Limb (tissue), 2 donors: ENCODE results near the gene SIGLEC10.
A peak's percentile ranks its signal among the peaks of the same experiment; 100 is the strongest.

ENCODE experiments used
- DNase-seq, 2 donors: peaks; one replicate each; pipeline ENCODE4 v3.0.0-alpha.2; 2016; ENCODE audit errors: extremely low spot score in 2 of 2

Gene SIGLEC10

DNA sequence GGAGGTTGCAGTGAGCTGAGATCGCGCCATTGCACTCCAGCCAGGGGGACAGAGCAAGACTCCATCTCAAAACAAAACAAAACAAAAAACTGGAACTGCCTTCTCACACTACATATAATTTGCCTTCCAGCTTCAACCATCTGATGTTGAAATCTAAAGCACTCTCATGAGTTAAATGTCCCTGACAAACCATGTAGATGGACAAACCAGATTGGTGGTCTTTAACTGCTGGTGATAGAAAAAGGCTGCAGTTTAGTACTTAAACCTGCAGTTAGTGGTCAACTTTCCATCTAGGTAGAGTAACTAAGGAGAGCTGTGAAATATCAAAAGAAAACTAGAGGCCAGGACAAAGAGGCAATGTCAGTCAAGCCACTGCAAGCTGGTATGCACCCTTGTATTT lies 21.3 kb downstream of the SIGLEC10 start:
- no peak for DNase-seq

DNA sequence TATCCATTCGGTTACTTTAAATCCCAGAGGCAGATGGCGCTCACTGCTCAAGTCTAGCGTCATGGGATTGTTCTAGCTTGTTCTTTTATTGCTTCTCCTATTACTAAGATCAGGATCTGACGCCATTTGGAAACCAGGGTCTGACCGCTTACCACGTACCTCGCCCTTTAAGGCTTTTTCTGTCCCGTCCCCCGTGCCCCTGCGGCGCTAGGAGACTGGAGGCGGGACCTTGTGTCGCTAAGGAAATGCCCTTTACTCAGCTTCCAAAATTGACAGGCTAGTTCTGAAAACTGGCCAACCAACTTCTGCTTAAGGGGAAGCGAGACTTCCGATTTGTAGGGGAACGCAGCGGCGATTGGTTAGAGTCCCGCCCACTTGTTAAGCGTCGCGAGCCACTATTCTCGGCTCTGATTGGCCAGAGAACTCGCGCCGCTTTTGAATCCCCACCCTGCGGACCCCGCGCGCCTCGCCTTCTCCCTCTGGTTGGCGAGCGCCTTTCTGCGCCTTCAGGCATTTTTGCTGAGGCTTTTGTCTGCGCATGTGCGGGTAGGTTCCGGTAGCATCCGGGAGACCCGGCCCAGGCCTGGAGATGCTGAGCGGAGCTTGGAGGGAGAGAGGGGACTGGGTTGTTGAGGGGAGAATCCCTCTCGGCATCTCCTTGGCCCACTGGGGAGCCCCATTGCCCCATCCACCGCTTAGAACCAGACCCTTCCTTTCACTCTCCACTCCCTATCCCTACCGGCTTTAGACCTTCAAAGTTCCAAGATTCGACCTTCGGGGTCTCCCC lies 23.2 kb downstream of the SIGLEC10 start:
- DNase-seq, result peak; percentile 93 to 99

DNA sequence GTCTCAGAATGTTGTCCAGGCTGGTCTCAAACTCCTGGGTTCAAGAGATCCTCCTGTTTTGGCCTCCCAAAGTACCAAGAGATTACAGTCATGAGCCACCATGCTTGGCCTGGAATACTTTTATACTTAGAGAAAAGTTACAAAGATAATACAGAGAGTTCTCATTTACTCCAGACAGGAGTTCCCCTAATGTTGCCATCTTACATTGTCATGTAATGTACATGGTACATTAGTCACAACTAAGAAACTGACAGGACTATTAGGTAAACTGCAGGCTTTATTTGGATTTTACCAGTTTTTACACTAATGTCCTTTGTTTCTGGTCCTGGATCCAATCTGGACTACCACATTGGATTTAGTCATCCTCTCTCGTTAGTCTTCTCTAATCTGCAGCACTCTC lies 24.7 kb downstream of the SIGLEC10 start:
- DNase-seq, result no peak

DNA sequence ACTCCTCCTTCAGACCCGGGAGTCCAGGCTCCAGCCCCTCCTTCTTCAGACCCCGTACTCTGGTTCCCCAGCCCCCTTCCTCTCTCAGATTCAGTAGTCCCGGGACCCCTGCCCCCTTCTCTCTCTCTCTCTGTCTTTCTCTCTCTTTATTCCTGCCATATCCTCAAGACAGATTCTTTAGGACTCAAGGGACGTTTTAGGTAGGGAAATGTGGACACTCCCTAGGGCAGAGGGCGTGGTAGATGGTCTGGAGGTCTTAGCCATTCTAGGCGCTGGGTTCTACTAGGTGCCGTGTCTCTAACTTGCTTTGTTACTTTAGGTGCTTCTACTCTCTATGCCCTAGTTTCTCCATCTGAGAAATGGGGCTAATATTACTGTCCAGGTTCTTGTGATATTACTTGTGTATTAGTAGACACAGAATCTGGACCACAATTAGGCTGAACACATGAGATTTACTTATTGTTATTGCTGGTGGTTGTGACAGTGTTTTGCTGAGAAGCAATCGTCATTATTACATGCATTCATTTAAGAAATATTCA lies 26.3 kb downstream of the SIGLEC10 start:
- no peak for DNase-seq

DNA sequence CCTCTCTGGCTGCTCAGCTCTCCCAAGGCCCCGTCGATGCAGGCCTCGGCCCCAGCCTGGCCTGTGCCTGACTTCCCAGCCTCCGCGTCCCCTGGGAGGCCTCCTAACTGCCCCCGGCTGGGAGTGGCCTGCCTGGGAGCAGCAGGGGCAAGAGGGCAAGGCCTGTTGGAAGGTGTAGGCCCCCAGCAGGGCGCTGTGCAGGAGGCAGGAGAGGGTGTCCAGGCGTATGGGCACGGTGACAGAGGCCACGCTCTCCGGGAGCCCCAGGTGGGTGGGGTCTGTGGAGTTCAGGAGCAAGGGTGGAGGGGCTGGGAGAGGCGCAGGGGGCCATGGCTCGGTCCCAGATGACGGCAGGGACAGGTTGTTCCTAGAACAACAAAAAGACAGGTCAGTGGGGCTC lies 28.3 kb downstream of the SIGLEC10 start:
- DNase-seq, result no peak

DNA sequence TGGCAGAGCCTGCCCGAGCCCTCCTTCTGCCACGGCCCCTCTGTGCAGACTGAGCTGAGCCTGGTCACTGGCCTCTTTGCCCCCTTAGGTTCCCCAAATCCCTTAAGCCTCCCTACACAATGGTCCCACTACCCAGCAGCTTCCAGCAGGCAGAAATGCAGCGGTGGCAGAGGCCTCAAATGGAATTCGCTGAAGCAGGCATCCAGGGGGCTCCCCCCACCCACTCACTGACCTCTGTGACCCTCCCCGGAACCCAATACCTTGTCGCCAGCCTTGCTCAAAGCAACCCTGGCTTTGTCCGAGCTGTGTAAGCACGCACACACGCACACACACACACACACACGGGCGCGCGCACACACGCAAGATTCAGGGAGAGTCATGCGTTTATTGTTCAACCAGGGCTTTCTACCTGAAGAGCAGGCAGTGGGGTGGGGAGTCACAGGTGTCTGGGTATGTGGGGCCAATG lies 29.5 kb downstream of the SIGLEC10 start, which contains the start of gene LIM2:
Gene LIM2, minus strand, starts transcription at position 51 of the 466 bp plus-strand sequence. CDS start 531 bp downstream, outside the sequence.
- no peak for DNase-seq

DNA sequence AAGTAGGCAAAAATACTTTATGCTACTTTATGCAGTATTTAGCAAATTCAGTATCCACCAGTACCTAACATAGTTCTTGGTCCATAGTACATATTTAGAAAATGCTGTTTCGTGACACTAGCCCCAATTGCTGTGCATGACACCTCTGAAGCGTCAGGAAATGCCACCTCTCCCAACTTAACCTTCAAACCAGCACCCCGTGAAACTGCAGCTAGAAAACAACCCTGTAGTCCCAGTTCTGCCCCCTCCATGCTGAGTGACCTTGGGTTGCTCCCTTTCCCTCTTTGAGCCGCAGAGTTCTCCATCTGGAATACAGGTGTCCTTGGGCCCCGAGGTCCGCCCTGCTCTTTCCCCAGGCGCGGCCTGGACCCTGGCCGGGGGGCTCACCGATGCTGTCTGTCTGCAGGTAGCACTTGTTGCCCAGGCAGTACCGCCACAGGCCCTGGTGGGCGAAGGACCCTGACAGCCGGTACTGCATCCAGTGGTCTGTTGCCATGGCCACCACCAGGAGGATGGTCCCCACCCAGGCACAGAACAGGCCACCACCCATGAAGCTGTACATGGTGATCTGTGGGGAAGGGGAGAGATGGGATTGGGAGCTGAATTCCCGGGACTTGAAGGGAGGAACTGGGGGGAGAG lies 30.4 kb downstream of the SIGLEC10 start:
- DNase-seq, result no peak

DNA sequence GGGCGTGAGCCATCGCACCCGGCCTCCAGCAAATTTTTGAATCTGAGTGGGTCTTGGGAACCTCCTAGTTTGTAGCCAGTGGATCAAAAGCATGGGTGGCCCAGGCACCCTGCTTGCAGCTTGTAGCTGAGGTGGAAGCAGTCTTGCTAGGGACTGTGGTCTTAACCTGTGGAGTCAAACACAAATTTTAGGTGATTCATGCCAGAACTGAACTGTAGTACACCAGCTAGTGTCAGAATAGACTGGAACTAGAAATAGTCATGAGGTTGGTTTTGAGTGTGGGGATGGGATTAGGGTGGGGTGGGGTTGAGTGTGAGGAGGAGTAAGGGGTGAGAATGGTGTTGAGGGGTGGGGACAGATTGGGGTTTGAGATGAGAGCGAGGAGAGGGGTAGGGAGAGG lies 35.4 kb downstream of the SIGLEC10 start:
- no peak for DNase-seq

DNA sequence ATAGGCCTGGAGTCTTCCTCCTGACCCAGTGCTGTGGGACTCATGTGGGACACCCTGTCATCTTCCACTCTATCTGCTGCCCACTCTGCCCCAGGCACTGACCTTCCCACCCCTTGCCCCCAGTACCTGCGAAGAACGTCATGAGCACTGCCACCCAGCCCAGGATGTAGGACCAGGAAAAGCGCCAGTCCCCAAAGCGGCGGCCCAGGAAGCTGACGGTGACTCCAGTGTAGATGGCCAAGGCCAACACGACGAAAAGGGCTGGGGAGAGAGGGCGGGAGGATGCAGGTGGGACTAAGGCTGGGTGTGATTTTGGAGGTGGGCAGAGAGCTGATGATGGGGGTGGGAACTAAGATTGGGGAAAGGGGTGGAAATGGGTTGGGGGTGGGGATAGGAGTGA lies 37.1 kb downstream of the SIGLEC10 start:
- DNase-seq, result no peak

DNA sequence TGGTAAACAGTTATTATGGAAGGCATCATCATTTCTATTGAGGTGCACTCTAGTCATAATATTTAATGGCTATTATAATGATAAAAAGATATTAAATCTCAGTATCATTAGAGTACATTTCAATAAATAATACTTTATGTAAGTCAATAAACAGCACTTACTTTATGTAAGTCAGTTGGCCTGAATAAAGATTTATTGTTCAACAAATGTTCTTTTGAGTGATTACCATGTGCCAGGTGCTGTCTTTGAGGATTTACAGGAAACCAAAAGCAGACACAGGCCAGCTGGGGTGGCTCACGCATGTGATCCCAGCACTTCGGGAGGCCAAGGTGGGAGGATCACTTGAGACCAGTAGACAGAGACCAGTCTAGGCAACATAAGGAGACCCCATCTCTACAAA lies 40.0 kb downstream of the SIGLEC10 start:
- no peak for DNase-seq

DNA sequence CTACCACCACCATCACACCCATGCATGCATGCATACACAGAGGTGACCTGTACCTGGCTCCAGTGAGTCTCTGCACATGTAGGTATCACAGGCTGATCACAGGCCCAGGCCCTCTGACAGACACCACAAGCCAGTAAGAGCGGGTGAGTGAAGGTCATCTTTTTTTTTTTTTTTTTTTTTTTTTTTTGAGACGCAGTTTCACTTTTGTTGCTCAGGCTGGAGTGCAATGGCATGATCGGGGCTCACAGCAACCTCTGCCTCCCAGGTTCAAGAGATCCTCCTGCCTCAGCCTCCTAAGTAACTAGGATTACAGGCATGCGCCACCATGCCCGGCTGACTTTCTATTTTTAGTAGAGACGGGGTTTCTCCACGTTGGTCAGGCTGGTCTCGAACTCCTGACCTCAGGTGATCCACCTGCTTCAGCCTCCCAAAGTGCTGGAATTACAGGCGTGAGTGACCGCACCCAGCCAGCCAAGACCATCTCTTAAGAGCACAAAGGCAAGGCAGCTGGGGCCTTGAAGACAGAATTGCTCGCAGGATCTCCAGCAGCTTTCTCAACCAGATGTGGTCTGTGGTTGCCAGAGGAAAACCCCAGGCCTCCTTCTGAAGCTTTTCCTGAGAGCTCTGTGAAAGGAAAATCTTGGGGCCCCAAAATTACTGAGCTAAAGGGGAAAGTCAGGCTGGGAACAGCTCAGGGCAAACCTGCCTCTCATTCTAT lies 41.8 kb downstream of the SIGLEC10 start:
- DNase-seq, result no peak

DNA sequence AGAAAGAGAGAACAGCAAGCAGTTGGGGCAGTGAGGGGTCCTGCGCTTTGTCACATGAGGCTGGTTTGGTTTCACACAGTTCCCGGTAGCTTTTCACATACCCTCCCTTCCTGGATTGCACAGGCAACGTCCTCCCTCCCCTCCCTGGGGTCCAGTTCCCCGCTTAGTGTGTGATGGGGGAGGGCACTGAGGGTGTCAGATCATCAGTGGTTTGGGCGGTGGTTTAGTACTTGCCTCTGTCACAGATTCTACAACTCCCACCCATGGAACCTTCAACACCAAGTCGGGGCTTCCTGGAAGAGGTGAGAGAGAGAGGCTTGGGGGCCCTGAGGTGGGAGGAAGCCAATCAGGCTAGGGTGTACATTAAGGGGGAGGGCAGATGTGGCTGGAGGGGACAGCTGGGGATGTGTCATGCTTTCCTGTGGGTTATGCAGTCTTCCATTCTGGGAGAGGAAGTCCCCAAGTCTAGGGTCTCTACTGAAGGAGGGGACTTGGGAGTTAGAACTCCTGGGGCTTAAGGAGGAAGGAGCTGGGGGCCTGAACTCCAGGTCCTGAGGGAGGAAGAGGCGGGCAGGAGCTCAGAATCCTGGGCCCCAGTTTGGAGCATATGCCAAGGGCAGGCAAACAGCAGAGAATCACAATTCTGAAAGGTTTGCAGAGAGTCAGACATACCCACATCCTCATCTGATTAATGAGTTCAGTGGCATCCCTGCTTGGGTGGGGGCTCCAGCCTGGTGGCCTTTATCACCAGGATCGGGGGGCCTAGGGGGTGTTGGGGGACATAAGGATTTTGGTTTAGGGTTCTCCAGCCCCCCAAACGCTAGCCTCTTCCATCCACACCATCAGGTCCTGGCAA lies 44.6 kb downstream of the SIGLEC10 start, which contains the start of gene NKG7:
Gene NKG7, minus strand, starts transcription at position 6 of the 856 bp plus-strand sequence. CDS start 119 bp downstream, outside the sequence.
- no peak for DNase-seq

DNA sequence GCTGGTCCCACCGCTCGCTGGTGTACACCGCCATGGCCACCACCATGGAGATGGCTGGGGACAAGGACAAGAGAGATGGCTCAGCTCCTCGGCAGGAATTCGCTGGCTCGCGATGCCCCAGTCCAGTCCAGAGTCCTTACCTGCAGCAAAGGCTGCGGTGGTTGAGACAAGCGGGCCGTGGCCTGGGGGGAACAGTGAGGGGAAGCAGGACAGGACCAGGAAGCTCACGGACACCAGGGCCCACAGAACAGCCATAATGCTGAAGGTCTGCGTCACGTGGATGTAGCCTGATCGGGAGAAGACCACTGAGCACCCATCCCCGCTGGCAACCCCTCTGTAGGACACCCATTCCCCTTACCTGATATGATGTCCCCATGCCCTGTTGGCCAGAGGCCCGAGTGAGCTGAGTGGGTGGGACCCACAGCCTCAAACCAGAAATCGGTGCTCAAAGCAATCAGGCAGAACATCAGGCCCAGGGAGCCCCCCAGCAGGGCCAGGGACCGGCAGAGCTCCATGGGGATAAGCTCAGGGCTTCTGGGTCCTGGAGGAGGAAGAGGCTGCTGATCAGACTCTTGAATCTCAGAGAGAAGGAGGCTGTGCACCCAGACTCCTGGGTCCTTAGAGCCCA lies 45.3 kb downstream of the SIGLEC10 start:
- DNase-seq, result no peak

DNA sequence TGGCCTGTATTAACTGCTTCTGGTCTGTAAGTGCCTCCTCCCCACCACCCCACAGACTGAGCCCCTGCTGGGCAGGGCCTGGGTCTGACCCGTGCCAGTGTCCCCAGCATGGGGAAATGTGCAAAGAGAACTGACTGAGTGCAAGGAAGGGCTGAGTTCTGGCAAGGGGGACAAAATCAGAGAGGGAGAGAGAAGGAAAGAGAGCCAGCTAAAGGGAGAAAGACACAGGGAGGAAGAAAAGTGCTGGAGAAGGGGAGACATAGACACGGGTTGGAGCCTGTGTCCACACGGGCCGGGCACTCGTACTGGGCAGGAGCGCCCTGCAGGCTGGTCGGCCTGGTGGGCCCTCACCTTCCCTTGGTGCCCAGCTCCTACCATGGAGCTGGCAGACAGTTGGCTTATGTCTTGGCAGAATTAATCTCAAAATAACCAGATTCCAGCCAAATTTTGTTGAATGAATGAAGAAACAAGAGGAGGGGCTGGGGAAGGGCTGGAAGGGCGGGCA lies 46.2 kb downstream of the SIGLEC10 start:
- DNase-seq, result no peak

DNA sequence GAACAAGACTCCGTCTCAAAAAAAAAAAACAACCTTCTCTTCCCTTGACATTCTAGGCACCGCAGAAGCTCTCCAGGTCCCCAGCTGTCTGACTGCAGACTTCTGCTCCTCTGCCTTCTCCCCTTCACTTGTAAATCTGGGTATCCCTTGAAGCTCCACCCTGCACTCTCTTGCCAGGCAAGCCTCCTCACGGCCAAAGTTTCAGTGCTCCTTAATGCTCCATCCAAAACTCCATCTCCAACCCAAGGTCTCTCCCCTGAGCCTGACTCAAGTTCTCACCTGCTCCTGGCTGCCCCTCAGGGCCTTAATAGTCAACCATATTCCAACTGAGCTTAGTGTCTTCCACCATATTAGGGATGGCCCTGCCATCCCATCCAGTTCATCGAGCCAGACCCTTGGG lies 47.2 kb downstream of the SIGLEC10 start:
- DNase-seq, result no peak

DNA sequence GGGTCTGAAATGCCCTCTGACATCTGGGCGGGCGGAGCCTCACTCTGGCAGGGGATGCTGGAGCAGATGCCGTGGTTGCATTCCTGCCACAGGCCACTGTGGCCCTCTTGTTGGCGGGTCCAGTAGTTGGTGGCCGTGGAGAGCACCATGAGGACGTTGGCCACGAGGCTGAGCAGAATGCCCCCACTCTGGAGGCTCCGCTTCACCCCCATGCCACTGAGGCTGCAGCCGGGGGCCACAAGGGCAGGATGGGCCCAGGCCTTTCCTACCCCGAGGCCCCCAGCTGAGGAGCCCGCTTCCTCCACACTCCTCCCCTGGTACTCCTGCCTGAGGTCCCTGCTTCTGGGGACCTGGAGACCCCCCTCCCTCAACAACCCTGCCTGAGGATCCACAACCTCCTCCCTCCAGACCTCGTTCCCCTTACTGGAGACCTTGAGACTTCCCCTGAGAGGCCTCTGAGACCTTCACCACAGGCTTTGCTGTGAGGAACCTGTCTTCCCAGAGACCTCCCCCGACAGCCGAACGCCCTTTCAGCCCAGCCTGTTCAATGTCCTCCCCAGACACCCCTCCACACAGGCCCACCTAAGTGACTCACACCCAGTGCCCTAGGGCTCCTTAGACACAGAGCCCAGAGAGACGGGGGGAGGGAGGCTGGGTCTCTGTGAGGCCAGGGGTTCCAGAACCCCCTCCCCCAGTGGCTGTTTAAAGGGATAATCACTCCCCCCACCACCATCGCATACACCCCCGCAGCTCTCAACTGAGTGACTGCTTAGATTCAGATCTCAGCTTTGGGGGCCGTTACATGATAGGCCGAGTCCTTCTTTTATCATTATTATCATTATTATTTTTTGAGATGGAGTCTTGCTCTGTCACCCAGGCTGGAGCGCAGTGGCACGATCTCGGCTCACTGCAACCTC lies 48.8 kb downstream of the SIGLEC10 start, which contains the start of gene CLDND2:
Gene CLDND2, minus strand, starts transcription at position 638 of the 917 bp plus-strand sequence. Its CDS starts 426 bp downstream, at position 212.
- DNase-seq, result no peak

DNA sequence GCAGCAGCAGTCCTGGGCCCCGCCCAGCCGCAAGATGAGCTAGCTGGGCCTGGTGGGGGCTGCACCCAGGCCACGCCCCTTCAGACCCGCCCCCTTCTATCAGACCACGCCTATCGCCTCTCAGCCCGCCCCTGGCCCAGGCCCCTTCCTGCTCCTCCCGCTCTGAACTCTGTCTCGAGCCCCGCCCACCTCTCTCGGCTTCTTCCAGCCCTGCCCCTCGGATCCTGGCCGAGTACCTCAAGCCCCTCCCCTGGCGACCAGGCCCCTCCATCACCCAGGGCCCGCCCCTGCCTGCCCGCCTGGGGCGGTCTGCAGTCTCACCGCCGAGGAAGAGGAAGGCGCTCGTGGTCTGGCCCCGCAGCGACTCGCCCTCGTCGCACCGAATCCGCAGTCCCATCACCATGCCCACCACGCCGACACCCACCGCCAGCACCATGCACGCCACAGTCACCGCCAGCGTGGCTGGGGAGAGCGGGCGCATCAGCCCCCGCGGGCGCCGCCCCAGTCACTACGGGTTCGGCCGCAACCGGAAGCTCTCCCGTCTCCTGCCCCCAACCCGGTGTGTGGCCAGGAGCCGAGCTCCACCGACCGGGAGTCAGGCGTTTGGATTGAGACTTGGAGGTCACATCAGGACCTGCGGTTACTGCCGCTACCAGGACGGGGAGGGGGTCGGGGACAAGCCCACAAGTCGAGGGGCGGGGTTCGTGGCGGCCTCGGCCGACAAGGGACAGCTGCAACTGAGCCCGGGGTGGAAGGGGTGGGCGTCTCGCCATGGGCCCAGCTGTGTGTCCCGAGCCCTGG lies 49.7 kb downstream of the SIGLEC10 start:
- peak; percentile 99 to 100 for DNase-seq

DNA sequence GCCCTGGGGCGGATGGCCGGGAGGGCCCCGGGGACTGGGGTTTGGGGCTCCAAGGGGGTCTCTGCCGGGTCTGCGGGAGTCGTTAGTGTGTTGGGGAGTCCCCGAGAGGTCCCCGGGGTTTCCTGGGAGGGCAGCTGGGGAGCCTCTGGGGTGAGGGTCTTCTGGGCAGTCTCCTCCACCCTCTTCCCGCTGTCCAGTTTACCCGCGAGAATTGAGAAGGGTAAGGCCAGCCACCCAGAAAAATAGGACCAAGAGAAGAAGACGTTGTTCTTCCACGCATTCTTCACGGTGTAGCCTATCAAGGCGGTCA lies 50.2 kb downstream of the SIGLEC10 start:
- DNase-seq, result no peak
